ENCODE data around the gene PRR19.

The PRR19 gene

DNA sequence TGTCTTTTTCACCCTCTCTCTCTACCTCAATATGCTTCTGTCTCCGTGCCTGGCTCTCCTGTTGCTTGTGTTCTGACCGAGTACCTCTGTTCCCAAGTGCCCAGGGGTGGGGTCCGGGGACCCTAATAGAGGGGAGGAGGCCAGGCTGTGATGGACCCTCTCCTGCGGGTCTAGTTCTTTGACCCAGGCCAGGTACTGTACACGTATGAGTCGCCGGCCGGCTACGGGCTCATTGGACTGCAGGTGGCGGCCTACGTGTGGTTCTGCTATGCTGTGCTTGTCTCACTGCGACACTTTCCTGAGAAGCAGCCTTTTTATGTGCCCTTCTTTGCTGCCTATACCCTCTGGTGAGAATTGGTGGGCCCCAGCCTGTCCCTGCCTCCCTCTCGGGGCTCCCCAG lies 15.6 kb downstream of the PRR19 start:
- no peaks in the 10 kb centered on the region for H3K9me3 ChIP-seq (ENCODE audit: insufficient read depth, low read depth, low read length)
- no peak overlapping the region for H3K4me3 ChIP-seq (ENCODE audit: low read length, poor library complexity, severe bottlenecking)
- no peaks in the 10 kb centered on the region for H3K9me2 ChIP-seq (replicated peaks; ENCODE audit: low read depth, low read length)
- H2AFZ ChIP-seq (ENCODE audit: low read length), result no peak overlapping the region
- no peaks in the 10 kb centered on the region for H4K20me1 ChIP-seq (ENCODE audit: insufficient read depth, low read length, poor library complexity, severe bottlenecking)
- TF ChIP-seq, protein P1, sequence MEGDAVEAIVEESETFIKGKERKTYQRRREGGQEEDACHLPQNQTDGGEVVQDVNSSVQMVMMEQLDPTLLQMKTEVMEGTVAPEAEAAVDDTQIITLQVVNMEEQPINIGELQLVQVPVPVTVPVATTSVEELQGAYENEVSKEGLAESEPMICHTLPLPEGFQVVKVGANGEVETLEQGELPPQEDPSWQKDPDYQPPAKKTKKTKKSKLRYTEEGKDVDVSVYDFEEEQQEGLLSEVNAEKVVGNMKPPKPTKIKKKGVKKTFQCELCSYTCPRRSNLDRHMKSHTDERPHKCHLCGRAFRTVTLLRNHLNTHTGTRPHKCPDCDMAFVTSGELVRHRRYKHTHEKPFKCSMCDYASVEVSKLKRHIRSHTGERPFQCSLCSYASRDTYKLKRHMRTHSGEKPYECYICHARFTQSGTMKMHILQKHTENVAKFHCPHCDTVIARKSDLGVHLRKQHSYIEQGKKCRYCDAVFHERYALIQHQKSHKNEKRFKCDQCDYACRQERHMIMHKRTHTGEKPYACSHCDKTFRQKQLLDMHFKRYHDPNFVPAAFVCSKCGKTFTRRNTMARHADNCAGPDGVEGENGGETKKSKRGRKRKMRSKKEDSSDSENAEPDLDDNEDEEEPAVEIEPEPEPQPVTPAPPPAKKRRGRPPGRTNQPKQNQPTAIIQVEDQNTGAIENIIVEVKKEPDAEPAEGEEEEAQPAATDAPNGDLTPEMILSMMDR (conservative IDR thresholded peaks at IDR 0.05; ENCODE audit: low read length), result no peak
- TF ChIP-seq EZH2phosphoT487 (IDR thresholded peaks at IDR 0.05; ENCODE audit: borderline replicate concordance), result no peak
- H3K36me3 ChIP-seq (ENCODE audit: insufficient read depth, low read length), result no peaks in the 10 kb centered on the region
- no peaks in the 10 kb centered on the region for H3K4me1 ChIP-seq (ENCODE audit: insufficient read depth, low read length, poor library complexity, severe bottlenecking)
- no peak overlapping the region for H3K4me2 ChIP-seq (ENCODE audit: low read depth, low read length, poor library complexity, severe bottlenecking)
- H3K79me2 ChIP-seq (ENCODE audit: insufficient read depth, low read length), result no peaks in the 10 kb centered on the region
- no peak overlapping the region for H3K9ac ChIP-seq (ENCODE audit: low read depth, low read length, poor library complexity, severe bottlenecking)
- no peaks in the 10 kb centered on the region for H3F3A ChIP-seq (ENCODE audit: low read depth)
- H3K27me3 ChIP-seq (ENCODE audit: insufficient read depth, low read length, poor library complexity, severe bottlenecking), result no peaks in the 10 kb centered on the region

DNA sequence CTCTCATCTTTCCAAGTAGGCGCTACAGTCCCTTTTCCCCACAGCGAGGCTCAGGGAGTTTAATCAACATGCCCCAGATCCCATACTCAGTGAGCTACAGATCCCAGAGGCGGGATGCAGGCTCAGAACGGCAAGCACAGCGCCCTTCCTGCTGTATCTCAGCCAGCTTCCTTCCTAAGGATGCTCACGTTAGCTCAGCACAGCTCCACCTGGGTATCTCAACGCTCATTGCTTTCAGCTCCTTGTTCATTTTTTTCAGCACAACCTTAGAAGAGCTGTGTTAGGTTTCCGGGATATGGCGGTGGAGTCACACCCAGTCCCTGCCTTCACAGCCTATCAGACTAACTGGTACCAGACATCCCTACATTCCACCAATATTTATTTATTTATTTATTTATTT lies 20.4 kb downstream of the PRR19 start:
- peaks cover 13% of the 10 kb centered on the region for H4K20me1 ChIP-seq (ENCODE audit: insufficient read depth, low read length, poor library complexity, severe bottlenecking)
- no peaks in the 10 kb centered on the region for H3K36me3 ChIP-seq (ENCODE audit: insufficient read depth, low read length)
- H3K4me1 ChIP-seq (ENCODE audit: insufficient read depth, low read length, poor library complexity, severe bottlenecking), result peaks cover 10% of the 10 kb centered on the region
- no peak overlapping the region for H3K9ac ChIP-seq (ENCODE audit: low read depth, low read length, poor library complexity, severe bottlenecking)
- no peak overlapping the region for H3K4me2 ChIP-seq (ENCODE audit: low read depth, low read length, poor library complexity, severe bottlenecking)
- no peak overlapping the region for H3K4me3 ChIP-seq (ENCODE audit: low read length, poor library complexity, severe bottlenecking)
- no peaks in the 10 kb centered on the region for H3K27me3 ChIP-seq (ENCODE audit: insufficient read depth, low read length, poor library complexity, severe bottlenecking)
- no peak overlapping the region for H2AFZ ChIP-seq (ENCODE audit: low read length)
- H3K79me2 ChIP-seq (ENCODE audit: insufficient read depth, low read length), result peaks cover 17% of the 10 kb centered on the region
- no peaks in the 10 kb centered on the region for H3K9me2 ChIP-seq (replicated peaks; ENCODE audit: low read depth, low read length)
- no peaks in the 10 kb centered on the region for H3F3A ChIP-seq (ENCODE audit: low read depth)
- no peak for TF ChIP-seq EZH2phosphoT487 (IDR thresholded peaks at IDR 0.05; ENCODE audit: borderline replicate concordance)
- TF ChIP-seq, protein P1 (conservative IDR thresholded peaks at IDR 0.05; ENCODE audit: low read length), result no peak
- H3K9me3 ChIP-seq (ENCODE audit: insufficient read depth, low read depth, low read length), result no peaks in the 10 kb centered on the region

DNA sequence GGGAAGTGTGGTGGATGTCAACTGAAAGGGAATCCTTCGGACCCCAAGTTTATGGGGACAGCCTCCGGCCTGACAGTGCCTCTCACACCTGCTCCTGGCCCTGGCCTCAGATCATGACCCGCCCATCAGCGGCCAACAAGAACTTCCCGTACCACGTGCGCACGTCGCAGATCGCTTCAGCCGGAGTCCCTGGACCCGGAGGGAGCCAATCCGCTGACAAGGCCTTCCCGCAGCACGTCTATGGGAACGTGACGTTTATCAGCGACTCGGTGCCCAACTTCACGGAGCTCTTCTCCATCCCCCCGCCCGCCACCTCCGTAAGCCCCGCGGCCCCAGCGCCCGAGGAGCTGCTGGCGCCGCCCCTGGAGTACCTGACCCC lies 21.5 kb downstream of the PRR19 start:
- Histone ChIP-seq H3K36me3 (ENCODE audit: insufficient read depth, low read length) (no peaks in the 10 kb centered on the region), H2AFZ (ENCODE audit: low read length) (no peak overlapping the region), H3K27me3 (ENCODE audit: insufficient read depth, low read length, poor library complexity, severe bottlenecking) (no peaks in the 10 kb centered on the region), H3F3A (ENCODE audit: low read depth) (no peaks in the 10 kb centered on the region), H3K4me1 (ENCODE audit: insufficient read depth, low read length, poor library complexity, severe bottlenecking) (peaks cover 22% of the 10 kb centered on the region), H3K4me3 (ENCODE audit: low read length, poor library complexity, severe bottlenecking) (no peak overlapping the region), H3K9me2 (replicated peaks; ENCODE audit: low read depth, low read length) (no peaks in the 10 kb centered on the region), H3K9me3 (ENCODE audit: insufficient read depth, low read depth, low read length) (no peaks in the 10 kb centered on the region), H3K4me2 (ENCODE audit: low read depth, low read length, poor library complexity, severe bottlenecking) (no peak overlapping the region), H4K20me1 (ENCODE audit: insufficient read depth, low read length, poor library complexity, severe bottlenecking) (peaks cover 13% of the 10 kb centered on the region), H3K9ac (ENCODE audit: low read depth, low read length, poor library complexity, severe bottlenecking) (no peak overlapping the region), H3K79me2 (ENCODE audit: insufficient read depth, low read length) (peaks cover 29% of the 10 kb centered on the region)
- TF ChIP-seq EZH2phosphoT487 (IDR thresholded peaks at IDR 0.05; ENCODE audit: borderline replicate concordance), result no peak
- TF ChIP-seq, protein P1 (conservative IDR thresholded peaks at IDR 0.05; ENCODE audit: low read length), result no peak
